Neutrophil (primary cell): Measurements from ENCODE around the gene CACNA2D2.

Experiments used
- H3K27ac ChIP-seq: fragments of 200-600 bp; sonication (generic); 2 replicates; pipeline ENCODE4 v1.5.1; 2016; ENCODE audit warnings: mild to moderate bottlenecking, moderate library complexity
- H3K27me3 ChIP-seq: fragments of 200-600 bp; sonication (generic); 2 replicates; pipeline ENCODE4 v1.6.0; 2016; ENCODE audit warnings: mild to moderate bottlenecking
- H3K36me3 ChIP-seq: fragments of 200-600 bp; sonication (generic); 2 replicates; pipeline ENCODE4 v1.5.1; 2017
- H3K4me1 ChIP-seq, 2 experiments: fragments of 200-600 bp in 1 of 2; sonication (generic) in 1 of 2; 1 replicate in 1 of 2; 2 replicates in 1 of 2; pipeline versions ENCODE4 v1.5.1 to v1.6.1; 2013 to 2016; ENCODE audit warnings: low read depth in 1 of 2, low read length in 1 of 2, mild to moderate bottlenecking in 1 of 2, moderate library complexity in 1 of 2; ENCODE audit not compliant: control insufficient read depth in 1 of 2, insufficient read depth in 1 of 2
- H3K4me3 ChIP-seq, 2 experiments: fragments of 200-600 bp in 1 of 2; sonication (generic) in 1 of 2; 1 replicate in 1 of 2; 2 replicates in 1 of 2; pipeline ENCODE4 v1.5.1; 2013 to 2016; ENCODE audit warnings: low read depth in 1 of 2, low read length in 1 of 2, mild to moderate bottlenecking in 1 of 2, moderate library complexity in 1 of 2
- H3K9me3 ChIP-seq: fragments of 200-600 bp; sonication (generic); 2 replicates; pipeline ENCODE4 v1.5.1; 2016
- CTCF ChIP-seq: fragments of 200-600 bp; sonication (generic); IDR thresholded peaks from 2 replicates; pipeline ENCODE4 v1.5.1; 2016; ENCODE audit warnings: antibody characterized with exemption

Gene CACNA2D2

DNA sequence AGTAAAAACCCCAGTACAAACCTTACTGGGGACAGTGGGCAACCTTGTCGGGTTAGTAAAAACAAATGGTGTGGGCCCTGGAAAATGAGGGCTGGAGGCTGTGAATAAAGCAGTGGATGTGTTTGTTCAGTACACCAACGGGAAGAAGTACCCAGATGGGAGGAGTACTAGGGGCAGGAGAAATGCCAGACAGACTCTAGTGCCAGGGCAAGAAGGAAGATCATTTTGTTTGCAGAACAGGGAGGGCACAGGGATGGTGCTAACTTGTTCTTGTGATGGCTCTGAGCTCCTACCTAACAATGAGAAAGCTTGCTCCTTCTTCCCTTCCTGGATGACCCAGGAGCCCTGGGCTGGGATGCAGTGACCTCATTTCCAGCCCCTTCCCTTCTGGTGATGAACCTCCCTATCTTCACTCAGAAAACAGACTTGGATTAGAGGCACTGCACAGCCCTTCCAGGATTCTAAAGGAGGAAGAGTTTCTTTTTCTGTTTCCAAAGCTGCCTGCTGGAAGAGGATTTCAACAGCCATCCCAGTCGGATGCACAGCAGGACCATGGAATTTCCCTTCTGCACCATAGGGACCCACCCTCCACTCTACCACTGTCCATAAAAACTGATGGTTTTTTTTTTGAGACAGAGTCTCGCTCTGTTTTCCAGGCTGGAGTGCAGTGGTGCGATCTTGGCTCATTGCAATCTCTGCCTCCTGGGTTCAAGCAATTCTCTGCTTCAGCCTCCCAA lies 168.9 kb downstream of the CACNA2D2 start:
- Histone ChIP-seq H3K27ac (peak overlapping the region; percentile 46), H3K4me3 (no peak overlapping the region), H3K36me3 (peaks cover 28% of the 10 kb centered on the region), H3K4me1 (peaks cover 32 to 42% of the 10 kb centered on the region in 2 experiments), H3K9me3 (no peaks in the 10 kb centered on the region), H3K27me3 (no peaks in the 10 kb centered on the region)
- no peak for TF ChIP-seq CTCF

DNA sequence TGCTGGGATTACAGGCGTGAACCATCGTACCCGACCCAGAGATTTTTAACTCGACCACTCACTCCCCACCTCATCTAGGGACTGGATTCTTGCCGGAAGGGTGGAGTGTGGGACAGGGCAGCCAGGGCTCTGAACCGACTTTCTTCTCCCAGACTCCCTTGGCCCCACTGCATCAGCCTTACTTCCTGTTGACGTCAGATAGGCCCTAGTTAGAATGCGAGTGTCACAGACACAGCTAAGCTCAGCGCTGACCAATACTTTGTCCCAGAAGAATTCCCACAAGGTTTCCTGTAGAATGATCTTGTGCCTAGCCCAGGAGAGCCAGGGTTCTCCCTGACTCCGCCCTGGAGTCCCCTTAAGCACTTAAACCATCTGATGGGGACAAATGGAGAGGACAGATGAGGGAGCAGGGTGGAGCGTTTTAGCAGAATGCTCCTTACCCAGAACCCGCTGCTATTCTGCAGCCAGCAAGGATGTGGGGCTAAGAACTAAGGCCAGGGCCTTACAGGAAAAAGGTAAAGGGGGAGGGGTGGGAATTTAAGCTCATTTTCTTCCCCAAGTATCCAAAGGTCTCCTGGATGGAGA lies 169.6 kb downstream of the CACNA2D2 start:
- H3K36me3 ChIP-seq = peaks cover 33% of the 10 kb centered on the region
- no peak overlapping the region for H3K4me3 ChIP-seq
- H3K9me3 ChIP-seq = no peaks in the 10 kb centered on the region
- peaks cover 25 to 35% of the 10 kb centered on the region in 2 experiments for H3K4me1 ChIP-seq
- no peaks in the 10 kb centered on the region for H3K27me3 ChIP-seq
- H3K27ac ChIP-seq = peak overlapping the region; percentile 46
- no peak for TF ChIP-seq CTCF

DNA sequence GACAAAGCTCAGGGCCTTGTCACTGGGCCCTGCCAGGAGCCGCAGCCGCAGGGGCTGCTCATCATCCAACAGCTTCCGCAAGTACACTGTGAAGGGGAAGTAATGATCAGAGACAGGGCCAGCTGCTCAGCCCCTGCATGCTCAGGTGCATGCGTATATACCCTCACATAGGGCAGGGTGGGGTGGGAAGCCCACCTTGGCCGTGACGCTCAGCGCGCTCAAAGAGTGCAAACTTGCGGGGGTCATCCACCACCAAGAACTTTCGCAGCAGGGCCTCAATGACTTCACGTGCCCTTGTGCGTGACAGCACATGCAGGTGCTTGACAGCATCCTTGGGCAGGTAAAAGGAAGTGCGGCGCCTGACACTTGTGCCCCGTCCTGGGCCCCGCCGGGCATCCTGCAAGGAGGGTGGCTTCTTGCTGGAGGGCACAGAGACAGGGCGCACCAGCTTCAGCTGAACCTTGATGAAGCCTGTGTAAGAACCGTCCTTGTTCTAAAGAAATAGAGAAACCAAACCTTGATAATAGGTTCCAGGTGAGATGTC lies 172.0 kb downstream of the CACNA2D2 start:
- Histone ChIP-seq H3K9me3 (no peaks in the 10 kb centered on the region), H3K27ac (no peak overlapping the region), H3K4me1 (peaks cover 22 to 35% of the 10 kb centered on the region in 2 experiments), H3K27me3 (no peaks in the 10 kb centered on the region), H3K4me3 (no peak overlapping the region), H3K36me3 (peaks cover 33% of the 10 kb centered on the region)
- no peak for TF ChIP-seq CTCF

- H3K9me3 ChIP-seq = no peaks in the 10 kb centered on the region
- peaks cover 29 to 38% of the 10 kb centered on the region in 2 experiments for H3K4me1 ChIP-seq
- no peaks in the 10 kb centered on the region for H3K27me3 ChIP-seq
- TF ChIP-seq CTCF = no peak
- peaks cover 39% of the 10 kb centered on the region for H3K36me3 ChIP-seq
- peak overlapping the region; percentile 27 for H3K27ac ChIP-seq
- H3K4me3 ChIP-seq = no peak overlapping the region
Observed at GRCh38 chr3:50330330-50330729, 173.1 kb downstream of the CACNA2D2 start.

DNA sequence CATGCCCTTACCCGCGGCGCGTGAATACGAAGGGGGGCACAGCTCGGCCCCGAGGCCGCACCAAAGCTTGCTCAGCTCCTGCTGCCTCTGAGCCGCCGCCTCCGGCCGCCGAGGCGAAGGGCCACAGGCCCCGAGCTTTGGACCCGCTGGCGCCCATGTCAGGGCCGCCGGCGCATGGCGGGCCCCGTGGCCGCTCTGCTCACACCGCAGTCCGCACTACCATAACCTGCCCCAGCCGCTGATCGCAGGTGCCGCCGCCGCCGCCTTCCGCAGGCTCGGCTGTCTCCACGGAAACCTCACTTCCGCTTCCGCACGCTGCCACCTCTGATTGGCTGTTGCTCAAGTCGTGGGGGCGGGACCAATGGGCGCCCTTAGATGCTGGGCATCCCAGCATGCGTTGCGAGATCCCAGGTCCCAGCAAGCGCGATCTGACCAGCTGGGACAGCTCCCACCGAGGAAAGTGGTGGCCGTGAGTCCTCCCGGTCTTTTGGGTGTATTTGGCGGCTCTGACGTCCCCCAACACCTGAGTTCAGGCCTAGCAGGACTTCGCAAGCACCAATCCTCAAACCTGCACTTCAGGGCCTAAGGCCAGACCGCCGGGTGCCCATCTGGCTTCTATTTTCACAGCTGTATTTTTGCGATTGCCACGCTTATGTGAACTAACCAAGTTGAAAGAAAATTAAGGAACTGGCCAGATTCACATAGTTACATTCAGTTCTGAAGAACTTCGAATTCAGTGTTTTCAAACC lies 175.3 kb downstream of the CACNA2D2 start, which contains the start of gene TUSC2:
Gene TUSC2 (minus strand): TSS at position 281 of the 749 bp plus-strand sequence. CDS start 124 bp downstream, at position 157.
- no peaks in the 10 kb centered on the region for H3K9me3 ChIP-seq
- H3K4me3 ChIP-seq = peak within 1 kb of the TSS; percentile 79 to 87
- H3K27me3 ChIP-seq = no peaks in the 10 kb centered on the region
- peak within 1 kb of the TSS; percentile 86 for H3K27ac ChIP-seq
- TF ChIP-seq CTCF = peak; percentile 68
- H3K4me1 ChIP-seq = peaks cover 51 to 52% of the 10 kb centered on the region in 2 experiments
- peaks cover 39% of the 10 kb centered on the region for H3K36me3 ChIP-seq
